Activated CD4-positive, alpha-beta T cell treated with anti-CD3 and anti-CD28 coated beads, Interleukin-2, Interleukin-6, amounts not matched to agents 100 ng/mL and 50 ng/mL, durations not matched to agents 16 hours and 8 hours (primary cell): ENCODE measurements around the gene MCM7.
"Not testable (repeated sequence)": the region's sequence is repeated elsewhere in the genome, so short reads cannot be mapped to it uniquely, and the experiment has no call there.

Experiments
- DNase-seq: peaks from one replicate; pipeline ENCODE4 v3.0.0-alpha.2; 2020

Gene MCM7

GRCh38 chr7:100101016-100101862 lies at the start of gene MCM7, which contains the start of gene AP4M1:
MCM7 (minus strand) TSS chr7:100101397; CDS start chr7:100101294, 103 bp downstream.
AP4M1 (plus strand) TSS chr7:100101643; CDS start chr7:100101715, 72 bp downstream.
- DNase-seq: peak; percentile 99

GRCh38 chr7:100148559-100149328 lies 47.5 kb upstream of the MCM7 start, which contains the start of gene LAMTOR4:
LAMTOR4 (plus strand) TSS chr7:100148918; CDS start chr7:100148973, 55 bp downstream.
- peak; percentile 100 for DNase-seq

GRCh38 chr7:100148225-100148558 lies 47.0 kb upstream of the MCM7 start:
- DNase-seq: no peak

- no peak for DNase-seq
Measured at GRCh38 chr7:100147278-100147677, 46.1 kb upstream of the MCM7 start.

GRCh38 chr7:100146350-100146749 lies 45.2 kb upstream of the MCM7 start:
- DNase-seq: not testable (repeated sequence)

- DNase-seq: no peak
Measured at GRCh38 chr7:100142461-100142860, 41.3 kb upstream of the MCM7 start.

GRCh38 chr7:100141555-100141949 lies 40.4 kb upstream of the MCM7 start:
- no peak for DNase-seq

GRCh38 chr7:100137851-100138760 lies 36.9 kb upstream of the MCM7 start:
- DNase-seq: no peak

GRCh38 chr7:100132697-100133151 lies 31.5 kb upstream of the MCM7 start:
- peak; percentile 78 for DNase-seq

- no peak for DNase-seq
Measured at GRCh38 chr7:100132126-100132525, 30.9 kb upstream of the MCM7 start.

GRCh38 chr7:100130608-100131453 lies 29.6 kb upstream of the MCM7 start:
- DNase-seq: peak; percentile 87

- not testable (repeated sequence) for DNase-seq
Measured at GRCh38 chr7:100130220-100130607, 29.0 kb upstream of the MCM7 start.

GRCh38 chr7:100128637-100128963 lies 27.4 kb upstream of the MCM7 start:
- DNase-seq: no peak

- peak; percentile 33 for DNase-seq
Measured at GRCh38 chr7:100127866-100128636, 26.9 kb upstream of the MCM7 start.

GRCh38 chr7:100126931-100127865 lies 26.0 kb upstream of the MCM7 start, which contains the start of gene MBLAC1:
MBLAC1 (plus strand) TSS chr7:100126967; CDS start chr7:100127396, 429 bp downstream.
- peak; percentile 94 for DNase-seq

- peak; percentile 26 for DNase-seq
Measured at GRCh38 chr7:100126239-100126930, 25.2 kb upstream of the MCM7 start.

GRCh38 chr7:100124301-100125230 lies 23.4 kb upstream of the MCM7 start:
- DNase-seq: no peak

- no peak for DNase-seq
Measured at GRCh38 chr7:100122568-100122967, 21.4 kb upstream of the MCM7 start.
